Kidney (tissue), 14 donors: Measurements from ENCODE around the gene BMP10. TPM values are rescaled to one million over a fixed set of nuclear protein-coding genes. Genes with fewer than 3 reads are reported as not detected.

Source experiments
- DNase-seq, 5 donors: peaks; one replicate each; pipeline ENCODE4 v3.0.0-alpha.2; 2013 to 2020
- FAIRE-seq: peaks from 2 replicates; lab custom pipeline; 2012; peaks lifted over from hg19 to GRCh38; lab: Jason Lieb, UNC
- H3K27ac ChIP-seq, 2 donors: one replicate each; pipeline ENCODE4 v1.7.0; 2013; ENCODE audit warnings: low read depth in 2 of 2, low read length in 2 of 2, inconsistent platforms in 1 of 2
- H3K27me3 ChIP-seq: one replicate; pipeline ENCODE4 v1.7.1; 2013; ENCODE audit warnings: low read length, inconsistent platforms; ENCODE audit not compliant: control insufficient read depth, insufficient read depth
- H3K36me3 ChIP-seq, 3 donors: one replicate each; pipeline versions ENCODE4 v1.7.0 to v1.7.1; 2013; ENCODE audit warnings: low read length in 3 of 3, control low read depth in 1 of 3, inconsistent platforms in 1 of 3; ENCODE audit not compliant: insufficient read depth in 3 of 3, control insufficient read depth in 2 of 3
- H3K4me1 ChIP-seq, 3 donors: one replicate each; pipeline versions ENCODE4 v1.7.0 to v1.7.1; 2013; ENCODE audit warnings: low read length in 3 of 3, inconsistent platforms in 1 of 3, low read depth in 1 of 3; ENCODE audit not compliant: control insufficient read depth in 2 of 3, insufficient read depth in 2 of 3
- H3K4me3 ChIP-seq, 3 donors: one replicate each; pipeline versions ENCODE4 v1.7.0 to v1.8.1; 2013; ENCODE audit warnings: low read length in 3 of 3, control low read depth in 1 of 3, inconsistent platforms in 1 of 3
- H3K9ac ChIP-seq, 3 donors: one replicate each; pipeline versions ENCODE4 v1.7.0 to v1.7.1; 2013; ENCODE audit warnings: low read length in 3 of 3, control low read depth in 1 of 3, inconsistent platforms in 1 of 3
- H3K9me3 ChIP-seq, 3 donors: one replicate each; pipeline versions ENCODE4 v1.7.0 to v1.7.1; 2013; ENCODE audit warnings: low read length in 3 of 3, control low read depth in 1 of 3, inconsistent platforms in 1 of 3; ENCODE audit not compliant: control insufficient read depth in 2 of 3, insufficient read depth in 1 of 3
- intact Hi-C: fragments of 100-400 bp; cut with DNase I; formaldehyde crosslinking; loops from one replicate; pipeline ENCODE4 v1.11.1; 2022
- polyA plus RNA-seq: library from polyadenylated mRNA; stranded (reverse); fragments of 350-450 nt; fragmentation: Illumina TruSeq; extraction: RNeasy Lipid Tissue Mini Kit (QIAGEN cat#74804); gene quantifications from one replicate; pipeline ENCODE4 v1.2.3, GENCODE V29; 2014; ENCODE audit warnings: low read depth, low replicate concordance; ENCODE audit not compliant: insufficient read depth
- total RNA-seq: library from RNA; stranded (reverse); fragmentation: NEBNext Ultra II Directional; extraction: Animal tissue kit (Norgen Biotek cat#: 25700); gene quantifications from one replicate; pipeline ENCODE4 v1.2.1, GENCODE V29; 2021
- TF ChIP-seq, protein P1 (sequence below): IDR thresholded peaks from 3 replicates; pipeline ENCODE4 v1.5.1; 2012; ENCODE audit warnings: mild to moderate bottlenecking, moderate library complexity, borderline replicate concordance; ENCODE audit not compliant: insufficient read depth; ENCODE audit errors: extremely low read depth
- donor health status: control.
- donor health status: control.
- donor health status: control.
- donor health status: control.
- donor health status: control.
- donor health status: DM: yes; HTN: yes; CAD: no.
- donor health status: Normal renal cell carcinoma (clear cell type).

Gene BMP10
- total and polyA plus RNA-seq, 2 donors from 2014 or later: not detected

DNA sequence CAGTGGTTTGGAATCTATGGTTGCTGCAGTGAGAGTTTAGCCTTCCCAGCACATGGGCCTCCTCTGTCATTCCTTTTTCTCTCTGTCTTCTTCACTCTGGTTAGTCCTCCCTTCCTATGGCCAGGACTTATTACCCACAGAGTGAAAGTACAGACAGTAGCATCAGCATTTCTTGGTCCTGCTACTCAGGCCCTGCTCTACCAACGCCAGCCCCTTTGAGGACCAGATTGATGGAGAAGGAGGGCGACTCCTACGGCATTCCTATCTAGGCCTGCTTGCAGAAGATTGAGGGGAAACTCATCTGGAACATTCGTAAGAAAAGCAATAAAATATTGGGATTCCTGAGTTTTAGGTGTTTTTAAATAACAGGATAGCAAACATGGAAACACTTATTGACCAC lies 43.5 kb downstream of the BMP10 start:
- Histone ChIP-seq H3K36me3 (peaks cover 0 to 2% (median 2%) of the 10 kb centered on the region in 3 donors), H3K9me3 (no peaks in the 10 kb centered on the region), H3K9ac (no peak overlapping the region), H3K27me3 (no peaks in the 10 kb centered on the region), H3K4me3 (no peak overlapping the region), H3K27ac (no peak overlapping the region), H3K4me1 (peaks cover 5 to 19% (median 9%) of the 10 kb centered on the region in 3 donors)
- FAIRE-seq: no peak
- TF ChIP-seq, protein P1, sequence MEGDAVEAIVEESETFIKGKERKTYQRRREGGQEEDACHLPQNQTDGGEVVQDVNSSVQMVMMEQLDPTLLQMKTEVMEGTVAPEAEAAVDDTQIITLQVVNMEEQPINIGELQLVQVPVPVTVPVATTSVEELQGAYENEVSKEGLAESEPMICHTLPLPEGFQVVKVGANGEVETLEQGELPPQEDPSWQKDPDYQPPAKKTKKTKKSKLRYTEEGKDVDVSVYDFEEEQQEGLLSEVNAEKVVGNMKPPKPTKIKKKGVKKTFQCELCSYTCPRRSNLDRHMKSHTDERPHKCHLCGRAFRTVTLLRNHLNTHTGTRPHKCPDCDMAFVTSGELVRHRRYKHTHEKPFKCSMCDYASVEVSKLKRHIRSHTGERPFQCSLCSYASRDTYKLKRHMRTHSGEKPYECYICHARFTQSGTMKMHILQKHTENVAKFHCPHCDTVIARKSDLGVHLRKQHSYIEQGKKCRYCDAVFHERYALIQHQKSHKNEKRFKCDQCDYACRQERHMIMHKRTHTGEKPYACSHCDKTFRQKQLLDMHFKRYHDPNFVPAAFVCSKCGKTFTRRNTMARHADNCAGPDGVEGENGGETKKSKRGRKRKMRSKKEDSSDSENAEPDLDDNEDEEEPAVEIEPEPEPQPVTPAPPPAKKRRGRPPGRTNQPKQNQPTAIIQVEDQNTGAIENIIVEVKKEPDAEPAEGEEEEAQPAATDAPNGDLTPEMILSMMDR: no peak
- intact Hi-C loops: no loop called here
- peak in 1 of 5 donors; percentile 34 for DNase-seq

DNA sequence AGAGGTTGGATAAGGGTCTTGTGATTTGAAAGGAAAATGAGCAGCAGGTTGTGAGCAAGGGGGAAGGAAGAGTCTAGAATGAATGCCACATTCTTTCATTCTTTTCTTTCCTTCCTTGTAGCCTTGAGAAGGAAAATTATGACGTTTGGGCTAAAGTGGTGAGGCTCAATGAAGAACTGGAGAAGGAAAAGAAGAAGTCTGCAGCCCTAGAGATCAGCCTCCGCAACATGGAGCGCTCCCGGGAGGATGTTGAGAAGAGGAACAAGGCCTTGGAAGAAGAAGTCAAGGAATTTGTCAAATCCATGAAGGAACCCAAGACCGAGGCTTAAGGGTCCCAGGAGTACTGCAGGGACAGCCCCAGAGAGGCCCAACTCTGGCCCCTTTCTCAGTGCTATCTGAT lies 45.3 kb downstream of the BMP10 start:
- H3K36me3 ChIP-seq: peaks cover 0 to 3% (median 2%) of the 10 kb centered on the region in 3 donors

DNA sequence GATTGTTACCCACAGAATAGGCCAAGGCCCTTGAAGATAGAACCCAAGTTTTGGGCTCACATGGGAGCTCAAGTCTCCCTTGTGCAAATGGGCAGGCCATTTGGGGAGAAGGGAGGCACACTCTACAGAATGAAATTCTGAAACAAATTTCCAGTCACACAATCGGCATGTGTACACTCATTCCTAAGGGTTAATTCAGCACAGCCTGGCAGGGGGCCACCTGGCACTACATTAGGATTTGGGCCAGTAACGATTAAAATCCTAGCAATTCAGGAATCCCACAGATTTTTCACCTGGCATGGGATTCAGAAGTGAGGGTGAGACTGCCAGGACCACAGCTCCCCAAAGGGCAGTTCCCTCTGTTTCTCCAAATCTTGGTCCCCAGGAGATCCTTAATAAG lies 46.4 kb downstream of the BMP10 start:
- intact Hi-C loops: no loop called here
- DNase-seq: no peak
- TF ChIP-seq, protein P1: no peak
- Histone ChIP-seq H3K27me3 (no peaks in the 10 kb centered on the region), H3K9ac (no peak overlapping the region), H3K4me1 (peaks cover 5 to 12% (median 9%) of the 10 kb centered on the region in 3 donors), H3K9me3 (no peaks in the 10 kb centered on the region), H3K36me3 (peaks cover 0 to 3% (median 2%) of the 10 kb centered on the region in 3 donors), H3K27ac (no peak overlapping the region), H3K4me3 (no peak overlapping the region)
- FAIRE-seq: no peak

More for the DNA sequence above, 45.3 kb downstream of the BMP10 start:
- Histone ChIP-seq H3K9ac (no peak overlapping the region), H3K4me1 (peaks cover 5 to 12% (median 9%) of the 10 kb centered on the region in 3 donors), H3K4me3 (no peak overlapping the region), H3K27ac (no peak overlapping the region), H3K27me3 (no peaks in the 10 kb centered on the region), H3K9me3 (no peaks in the 10 kb centered on the region)
- TF ChIP-seq, protein P1: no peak
- FAIRE-seq: no peak
- no peak for DNase-seq
- intact Hi-C loops: no loop called here

DNA sequence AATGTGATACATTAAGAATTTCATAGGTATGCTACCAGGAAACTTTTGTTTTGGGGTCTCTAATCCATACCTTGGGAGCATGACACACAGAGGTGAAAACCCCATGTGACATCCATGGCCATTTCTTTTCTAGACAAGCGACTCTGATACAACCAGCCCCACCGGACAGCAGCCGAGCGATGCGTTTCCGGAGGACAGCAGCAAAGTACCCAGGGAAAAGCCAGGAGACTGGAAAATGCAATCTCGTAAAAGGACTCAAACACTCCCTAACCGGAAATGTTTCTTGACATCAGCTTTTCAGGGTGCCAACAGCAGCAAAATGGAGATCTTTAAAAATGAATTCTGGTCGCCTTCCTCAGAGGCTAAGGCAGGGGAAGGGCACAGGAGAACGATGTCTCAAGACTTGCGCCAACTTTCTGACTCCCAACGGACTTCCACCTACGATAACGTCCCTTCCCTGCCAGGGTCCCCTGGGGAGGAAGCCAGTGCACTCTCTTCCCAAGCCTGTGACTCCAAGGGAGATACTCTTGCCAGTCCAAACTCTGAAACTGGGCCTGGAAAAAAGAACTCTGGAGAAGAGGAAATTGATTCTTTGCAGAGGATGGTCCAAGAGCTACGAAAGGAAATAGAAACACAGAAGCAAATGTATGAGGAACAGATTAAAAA lies 48.9 kb downstream of the BMP10 start:
- H3K27me3 ChIP-seq: no peaks in the 10 kb centered on the region
- H3K27ac ChIP-seq: no peak overlapping the region
- no peak for FAIRE-seq
- H3K9me3 ChIP-seq: no peaks in the 10 kb centered on the region
- H3K36me3 ChIP-seq: peaks cover 0 to 3% (median 2%) of the 10 kb centered on the region in 3 donors
- no peak for DNase-seq
- no peak overlapping the region for H3K4me3 ChIP-seq
- no peak overlapping the region for H3K9ac ChIP-seq
- no peaks in the 10 kb centered on the region for H3K4me1 ChIP-seq
- intact Hi-C loops: no loop called here
- TF ChIP-seq, protein P1: no peak
